Gastrocnemius medialis (tissue), 4 donors: ENCODE data around the gene GAREM1. TPM values are rescaled to one million over a fixed set of nuclear protein-coding genes. Genes with fewer than 3 reads are reported as not detected.
A peak's percentile ranks its signal among the peaks of the same experiment; 100 is the strongest.

Source experiments
- ATAC-seq, 2 donors: fragments of 150-250 bp; one replicate each; pipeline ENCODE4 v1.9.1; 2016
- DNase-seq, 2 donors: peaks; one replicate each; pipeline ENCODE4 v3.0.0-alpha.2; 2019
- H3K27ac ChIP-seq, 4 donors: fragments of 200-600 bp; sonication (generic); 1 replicate in 1 of 4; 2 replicates in 3 of 4; pipeline ENCODE4 v1.5.1; 2016 to 2018; ENCODE audit warnings: mild to moderate bottlenecking in 2 of 4, moderate library complexity in 1 of 4
- H3K27me3 ChIP-seq, 3 donors: fragments of 200-600 bp; sonication (generic) in 2 of 3; 1 replicate in 1 of 3; 2 replicates in 2 of 3; pipeline versions ENCODE4 v1.5.1 to v1.6.0; 2016 to 2019; ENCODE audit warnings: mild to moderate bottlenecking in 1 of 3, moderate library complexity in 1 of 3
- H3K36me3 ChIP-seq, 2 donors: fragments of 200-600 bp; sonication (generic) in 1 of 2; one replicate each; pipeline ENCODE4 v1.5.1; 2017 to 2018
- H3K4me1 ChIP-seq, 2 donors: fragments of 200-600 bp; sonication (generic) in 1 of 2; one replicate each; pipeline ENCODE4 v1.5.1; 2016 to 2017; ENCODE audit warnings: mild to moderate bottlenecking in 2 of 2
- H3K4me3 ChIP-seq, 4 donors: fragments of 200-600 bp; sonication (generic) in 3 of 4; 1 replicate in 1 of 4; 2 replicates in 3 of 4; pipeline ENCODE4 v1.5.1; 2016 to 2019; ENCODE audit warnings: mild to moderate bottlenecking in 2 of 4
- H3K9me3 ChIP-seq, 3 donors: fragments of 200-600 bp; sonication (generic) in 2 of 3; 1 replicate in 1 of 3; 2 replicates in 2 of 3; pipeline ENCODE4 v1.5.1; 2016 to 2019
- CTCF ChIP-seq, 5 experiments: fragments of 450-650 bp in 3 of 5; fragments of 200-600 bp in 2 of 5; sonication (generic) in 2 of 5; IDR thresholded peaks in 4 of 5; conservative IDR thresholded peaks in 1 of 5; 1 replicate in 4 of 5; 2 replicates in 1 of 5; pipeline ENCODE4 v1.5.1; 2016 to 2019; ENCODE audit warnings: antibody characterized with exemption in 5 of 5, mild to moderate bottlenecking in 3 of 5, moderate library complexity in 3 of 5
- POLR2A ChIP-seq, 2 donors: fragments of 450-650 bp; IDR thresholded peaks; one replicate each; pipeline ENCODE4 v1.6.1; 2017; ENCODE audit warnings: antibody characterized with exemption in 2 of 2, mild to moderate bottlenecking in 2 of 2, moderate library complexity in 2 of 2
- in situ Hi-C, 4 donors: fragments of 200-750 bp; cut with MboI; loops; one replicate each; pipeline versions ENCODE4 v1.15.0 to v1.8.0; 2017; ENCODE audit warnings: low sequenced_read_pairs in 4 of 4
- intact Hi-C: fragments of 100-400 bp; cut with DNase I; formaldehyde crosslinking; loops from one replicate; pipeline ENCODE4 v1.15.1; 2023; ENCODE audit warnings: low total_unique reads
- total RNA-seq, 4 donors: library from RNA; depleted of rRNA; stranded (reverse); fragments of >200 nt; gene quantifications; one replicate each; pipeline versions ENCODE4 v1.1.0 to v1.2.3, GENCODE V29; 2016

The GAREM1 gene
- total RNA-seq, 4 donors from 2014 or later, result 13.4 to 21.9 (median 16.4) TPM

- in situ Hi-C loops (no loop called here), intact Hi-C loops (loop anchor here (5.0 kb wide), 1 partner anchor 78 kb away; no protein-coding TSS in a partner anchor)
- Histone ChIP-seq H3K27ac (no peak overlapping the region), H3K4me1 (peaks cover 22 to 26% of the 10 kb centered on the region in 2 donors), H3K9me3 (no peaks in the 10 kb centered on the region), H3K27me3 (no peaks in the 10 kb centered on the region), H3K36me3 (no peaks in the 10 kb centered on the region), H3K4me3 (no peak overlapping the region)
- TF ChIP-seq CTCF (IDR thresholded peaks at IDR 0.05 in 4 of 5, conservative IDR thresholded peaks at IDR 0.05 in 1 of 5) (no peak), POLR2A (IDR thresholded peaks at IDR 0.05) (no peak)
- ATAC-seq, result no peak
- DNase-seq, result no peak
Observed at GRCh38 chr18:32379891-32380290, 90.8 kb downstream of the GAREM1 start.

- TF ChIP-seq POLR2A (IDR thresholded peaks at IDR 0.05) (no peak), CTCF (IDR thresholded peaks at IDR 0.05 in 4 of 5, conservative IDR thresholded peaks at IDR 0.05 in 1 of 5) (no peak)
- H3K27ac ChIP-seq, result peak overlapping the region; percentile 49 to 72 (median 61)
- H3K4me1 ChIP-seq, result peaks cover 27 to 36% of the 10 kb centered on the region in 2 donors
- H3K9me3 ChIP-seq, result no peaks in the 10 kb centered on the region
- intact Hi-C loops (no loop called here), in situ Hi-C loops (no loop called here)
- no peaks in the 10 kb centered on the region for H3K36me3 ChIP-seq
- peak; percentile 71 to 81 for ATAC-seq
- DNase-seq, result peak in 1 of 2 donors; percentile 10
- H3K4me3 ChIP-seq, result no peak overlapping the region
- no peaks in the 10 kb centered on the region for H3K27me3 ChIP-seq
Observed at GRCh38 chr18:32378705-32379104, 92.0 kb downstream of the GAREM1 start.

GRCh38 chr18:32373995-32374394 is 96.7 kb downstream of the GAREM1 start:
- intact Hi-C loops, result no loop called here

GRCh38 chr18:32373505-32373904 is 97.2 kb downstream of the GAREM1 start:
- no peak for TF ChIP-seq CTCF (IDR thresholded peaks at IDR 0.05 in 4 of 5, conservative IDR thresholded peaks at IDR 0.05 in 1 of 5)
- TF ChIP-seq POLR2A (IDR thresholded peaks at IDR 0.05), result no peak
- H3K9me3 ChIP-seq, result no peaks in the 10 kb centered on the region
- ATAC-seq (no peak), DNase-seq (no peak)
- intact Hi-C loops (no loop called here), in situ Hi-C loops (no loop called here)
- no peaks in the 10 kb centered on the region for H3K27me3 ChIP-seq
- no peak overlapping the region for H3K4me3 ChIP-seq
- peak overlapping the region in 2 of 4 donors; percentile 24 to 63 for H3K27ac ChIP-seq
- no peaks in the 10 kb centered on the region for H3K36me3 ChIP-seq
- peaks cover 25 to 31% of the 10 kb centered on the region in 2 donors for H3K4me1 ChIP-seq

More at GRCh38 chr18:32373995-32374394, 96.7 kb downstream of the GAREM1 start:
- Histone ChIP-seq H3K27ac (peak overlapping the region in 3 of 4 donors; percentile 24 to 63 (median 55)), H3K4me3 (no peak overlapping the region), H3K36me3 (no peaks in the 10 kb centered on the region), H3K4me1 (peaks cover 30 to 31% of the 10 kb centered on the region in 2 donors), H3K27me3 (no peaks in the 10 kb centered on the region), H3K9me3 (no peaks in the 10 kb centered on the region)
- TF ChIP-seq POLR2A (IDR thresholded peaks at IDR 0.05), result no peak
- no peak for TF ChIP-seq CTCF (IDR thresholded peaks at IDR 0.05 in 4 of 5, conservative IDR thresholded peaks at IDR 0.05 in 1 of 5)
- in situ Hi-C loops, result no loop called here
- DNase-seq (peak in 1 of 2 donors; percentile 11), ATAC-seq (peak; percentile 29 to 49)
